ENCODE data around the gene CPN2. TPM values are rescaled to one million over a fixed set of nuclear protein-coding genes. Genes with fewer than 3 reads are reported as not detected.

CPN2 gene
- total and polyA plus RNA-seq, 2 donors (not counting 3 experiments of a cell fraction or from before 2014, with no cell fraction given), result not detected

- ChIA-PET CTCF (interaction anchor here (1.0 to 4.6 kb wide), 8 partner anchors 8 to 510 kb away, joined by 3 to 19 read pairs (median 6); no protein-coding TSS in a partner anchor), POLR2A (interaction anchor here (0.7 to 1.5 kb wide), 2 partner anchors 15 to 28 kb away, joined by 4 to 6 read pairs; no protein-coding TSS in a partner anchor)
- peaks cover 0 to 2% of the 10 kb centered on the region in 2 experiments for H3K27me3 ChIP-seq (ENCODE audit: control insufficient read depth in 2 of 2, insufficient read depth in 2 of 2, low read length in 2 of 2)
- H3K4me3 ChIP-seq (replicated peaks in 1 of 3; ENCODE audit: insufficient read depth in 1 of 3, low read depth in 1 of 3, low read length in 3 of 3), result no peak overlapping the region
- no peaks in the 10 kb centered on the region for H3K9me3 ChIP-seq (replicated peaks; ENCODE audit: control insufficient read depth, insufficient read depth, low read length)
- H3K9ac ChIP-seq (replicated peaks; ENCODE audit: extremely low read depth, insufficient read depth, low read length), result no peak overlapping the region
- no peak overlapping the region for H3K4me2 ChIP-seq (ENCODE audit: insufficient read depth, low read length)
- FAIRE-seq (no peak), DNase-seq (ENCODE audit: low read depth, low spot score) (no peak)
- no peaks in the 10 kb centered on the region for H3K9me1 ChIP-seq (replicated peaks; ENCODE audit: control insufficient read depth, extremely low read depth, insufficient read depth, low read length)
- dilution Hi-C loops (cut with MboI; ENCODE audit: extremely low pct_ligation_motif_present, low sequenced_read_pairs), result no loop called here
- H3K27ac ChIP-seq (ENCODE audit: insufficient read depth, low read depth, low read length), result no peak overlapping the region
- TF ChIP-seq EZH2 (IDR thresholded peaks at IDR 0.05; ENCODE audit: borderline replicate concordance, low read depth, low read length, severe bottlenecking) (no peak), CTCF (IDR thresholded peaks at IDR 0.05; ENCODE audit: extremely low read depth in 1 of 2, insufficient read depth in 1 of 2, low read depth in 1 of 2, low read length in 2 of 2) (no peak), MYC (IDR thresholded peaks at IDR 0.05; ENCODE audit: low read depth, low read length) (no peak), MAX (IDR thresholded peaks at IDR 0.05; ENCODE audit: insufficient read depth, insufficient read length) (no peak), FOS (IDR thresholded peaks at IDR 0.05; ENCODE audit: borderline replicate concordance, insufficient read depth, low read length) (no peak), JUN (IDR thresholded peaks at IDR 0.05; ENCODE audit: borderline replicate concordance, insufficient read depth, insufficient read length, low read depth) (no peak), POLR2A (IDR thresholded peaks at IDR 0.05; ENCODE audit: low read depth, low read length) (no peak)
- H3K4me1 ChIP-seq (ENCODE audit: control insufficient read depth, extremely low read depth, insufficient read depth, low read length), result peaks cover 13% of the 10 kb centered on the region
- H3K79me2 ChIP-seq (ENCODE audit: control insufficient read depth, insufficient read depth, low read length), result no peaks in the 10 kb centered on the region
- no peak overlapping the region for H2AFZ ChIP-seq (ENCODE audit: low read depth, low read length)
- BruUV-seq (replicated peaks), result no TSS peak
- H3K36me3 ChIP-seq (ENCODE audit: control insufficient read depth in 2 of 2, extremely low read depth in 1 of 2, insufficient read depth in 2 of 2, low read length in 2 of 2), result no peaks in the 10 kb centered on the region
- intact Hi-C loops (cut with micrococcal nuclease), result no loop called here
- H4K20me1 ChIP-seq (replicated peaks; ENCODE audit: control insufficient read depth, extremely low read depth, insufficient read depth, low read length), result no peaks in the 10 kb centered on the region
These were observed 52.5 kb downstream of the CPN2 start for GRCh38 chr3:194298331-194299227.

All from endothelial cell of umbilical vein (primary cell).